HG02623 (cell line): Measurements from ENCODE around the gene C10orf71.

Experiments
- ATAC-seq: cut with Tn5 transposase; IDR thresholded peaks from one replicate; pipeline ENCODE4 v1.9.1; 2021; ENCODE audit warnings: moderate library complexity; ENCODE audit not compliant: unreplicated experiment

Gene C10orf71

GRCh38 chr10:49374740-49375139 is 75.8 kb downstream of the C10orf71 start:
- no peak for ATAC-seq

GRCh38 chr10:49375611-49376010 is 76.6 kb downstream of the C10orf71 start:
- no peak for ATAC-seq
